Peyer's patch (tissue), 4 donors: ENCODE results near the gene NRG3.

ENCODE experiments used
- CTCF ChIP-seq, 6 experiments: fragments of 450-650 bp in 4 of 6; fragments of 200-600 bp in 2 of 6; sonication (generic) in 1 of 6; IDR thresholded peaks; one replicate each; pipeline ENCODE4 v1.5.1; 2017 to 2019; ENCODE audit warnings: antibody characterized with exemption in 6 of 6, mild to moderate bottlenecking in 3 of 6, moderate library complexity in 1 of 6
- POLR2A ChIP-seq, 2 donors: fragments of 450-650 bp; IDR thresholded peaks; one replicate each; pipeline ENCODE4 v1.5.1; 2017; ENCODE audit warnings: antibody characterized with exemption in 2 of 2, mild to moderate bottlenecking in 2 of 2, moderate library complexity in 2 of 2

- TF ChIP-seq POLR2A (IDR thresholded peaks at IDR 0.05) (no peak), CTCF (IDR thresholded peaks at IDR 0.05) (no peak)
These were observed 460.8 kb downstream of the NRG3 start for GRCh38 chr10:82335831-82336230.
